Dedifferentiated amniotic fluid mesenchymal stem cell (primary cell): ENCODE data around the gene COPZ2.
"Not testable (repeated sequence)": the region's sequence is repeated elsewhere in the genome, so short reads cannot be mapped to it uniquely, and the experiment has no call there.

Experiments
- DNase-seq: peaks from one replicate; pipeline ENCODE4 v3.0.0-alpha.2; 2016; ENCODE audit errors: extremely low spot score

Gene COPZ2

DNA sequence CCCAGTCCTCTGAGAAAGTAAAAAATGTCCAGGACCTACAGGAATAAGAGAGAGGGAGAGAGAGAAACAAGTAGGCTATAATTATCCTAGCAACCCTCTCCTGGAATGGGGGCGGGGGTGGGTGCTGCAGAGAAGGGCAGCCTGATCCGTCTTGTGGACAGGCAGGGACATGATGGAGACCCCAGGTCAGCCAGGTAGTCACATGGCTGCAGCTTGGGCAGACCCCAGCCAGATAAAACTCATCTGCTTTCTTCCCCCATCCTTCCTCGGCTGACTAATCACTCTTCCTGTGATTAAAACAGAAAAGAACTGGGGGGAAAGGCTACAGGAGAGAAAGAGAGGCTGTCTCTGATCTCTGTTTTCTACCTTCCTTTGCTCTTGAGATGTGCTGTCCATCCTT, 32.6 kb downstream of the COPZ2 start:
- no peak for DNase-seq

DNA sequence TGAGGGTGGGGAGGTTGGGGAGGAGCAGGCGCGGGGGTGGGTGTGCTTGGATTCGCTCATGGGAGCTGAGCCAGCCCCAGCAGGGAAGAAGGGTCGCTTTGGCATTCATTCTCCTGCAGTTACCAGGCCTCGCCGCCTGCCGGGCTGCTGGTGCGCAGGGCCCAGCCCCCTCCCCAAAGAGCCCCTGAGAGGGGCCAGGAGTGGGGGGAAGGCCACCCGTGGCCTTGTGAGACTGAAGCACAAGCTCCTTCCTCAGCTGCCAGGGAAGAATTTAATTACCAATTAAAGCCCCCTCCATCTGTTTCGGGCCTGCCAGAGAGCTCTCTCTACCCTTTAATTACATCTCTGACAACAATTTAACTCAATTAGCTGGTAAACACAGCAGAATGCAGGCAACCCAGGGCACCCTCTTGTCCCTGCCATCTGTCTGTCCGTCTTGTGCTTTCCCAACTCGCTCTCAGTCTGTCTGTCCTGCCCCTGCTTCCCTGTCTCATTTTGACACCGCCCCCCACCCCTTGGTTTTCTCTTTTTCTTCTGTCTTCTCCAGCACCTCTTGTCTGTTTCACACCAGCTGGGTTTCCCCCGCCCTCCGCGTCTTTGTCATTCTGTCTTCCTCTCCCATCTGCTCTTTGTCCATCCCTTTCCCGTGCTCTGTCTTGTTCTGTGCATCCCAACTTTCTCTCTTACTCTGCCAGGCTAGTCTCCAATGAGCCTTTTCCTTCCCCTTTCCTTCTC, 34.0 kb downstream of the COPZ2 start:
- DNase-seq: no peak

DNA sequence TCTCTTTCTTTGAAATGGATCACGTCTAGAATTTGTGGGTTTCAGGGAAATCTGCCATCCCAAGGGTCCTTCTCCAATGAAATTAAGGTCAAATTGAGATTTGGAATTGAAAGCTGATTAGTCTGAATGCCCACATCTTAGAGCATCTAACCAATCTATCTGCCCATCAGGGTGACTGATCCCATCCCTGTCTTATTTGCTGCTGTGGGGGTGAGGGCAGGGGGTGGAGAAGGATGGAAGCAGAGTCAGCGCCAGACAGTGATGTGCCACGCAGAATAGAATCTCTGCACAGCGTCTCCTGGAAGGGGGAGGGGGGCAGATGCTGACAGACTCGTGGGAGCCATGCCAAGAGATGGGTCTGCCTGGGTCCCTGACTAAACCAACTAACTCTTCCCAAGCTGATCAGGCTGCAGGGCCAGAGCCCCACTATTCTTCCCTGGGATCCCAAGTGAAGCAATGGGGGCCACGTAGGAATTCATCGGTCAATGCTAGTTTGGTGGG, 34.6 kb downstream of the COPZ2 start:
- DNase-seq: no peak

DNA sequence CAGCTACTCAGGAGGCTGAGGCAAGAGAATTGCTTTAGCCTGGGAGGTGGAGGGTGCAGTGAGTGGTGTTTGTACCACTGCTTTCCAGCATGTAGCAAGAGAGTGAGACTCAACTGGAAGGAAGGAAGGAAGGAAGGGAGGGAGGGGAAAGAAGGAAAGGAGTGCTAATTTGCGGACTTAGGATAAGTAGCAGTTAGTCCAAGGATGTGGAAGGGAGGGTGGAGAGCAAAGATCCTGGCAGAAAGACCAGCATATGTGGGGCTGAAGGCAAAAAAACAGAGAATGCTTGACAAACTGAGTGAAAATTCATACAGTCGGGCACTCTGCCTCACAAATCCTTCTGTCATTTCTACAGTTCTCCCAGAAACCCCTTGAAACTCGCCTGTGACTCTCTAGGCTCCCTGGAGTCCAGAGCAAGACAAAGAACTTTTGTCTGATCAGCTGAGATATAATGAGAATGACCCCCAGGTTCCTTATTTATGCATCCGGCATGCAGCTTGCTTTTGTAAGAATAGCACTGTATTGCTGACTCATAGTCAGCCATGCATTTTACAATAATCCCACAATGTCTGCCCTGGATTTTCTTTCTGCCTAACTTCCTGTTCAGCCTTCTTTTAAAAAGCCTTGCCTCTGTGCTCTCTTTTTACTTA, 35.2 kb downstream of the COPZ2 start:
- peak; percentile 63 for DNase-seq

DNA sequence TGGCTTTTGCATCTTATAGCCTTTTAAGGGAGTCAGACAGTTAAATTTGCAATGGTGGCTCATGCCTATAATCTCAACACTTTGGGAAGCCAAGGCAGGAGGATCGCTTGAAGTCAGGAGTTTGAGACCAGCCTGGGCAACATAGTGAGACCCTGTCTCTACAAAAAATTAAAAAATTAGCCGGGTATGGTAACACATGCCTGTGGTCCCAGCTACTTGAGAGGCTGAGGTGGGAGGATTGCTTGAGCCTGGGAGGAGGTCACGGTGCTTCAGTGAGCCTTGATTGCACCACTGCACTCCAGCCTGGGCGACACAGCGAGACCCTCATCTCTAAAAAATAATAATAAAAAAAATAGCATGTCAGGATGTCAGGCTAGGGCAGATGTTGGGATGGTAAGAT, 35.9 kb downstream of the COPZ2 start:
- not testable (repeated sequence) for DNase-seq

DNA sequence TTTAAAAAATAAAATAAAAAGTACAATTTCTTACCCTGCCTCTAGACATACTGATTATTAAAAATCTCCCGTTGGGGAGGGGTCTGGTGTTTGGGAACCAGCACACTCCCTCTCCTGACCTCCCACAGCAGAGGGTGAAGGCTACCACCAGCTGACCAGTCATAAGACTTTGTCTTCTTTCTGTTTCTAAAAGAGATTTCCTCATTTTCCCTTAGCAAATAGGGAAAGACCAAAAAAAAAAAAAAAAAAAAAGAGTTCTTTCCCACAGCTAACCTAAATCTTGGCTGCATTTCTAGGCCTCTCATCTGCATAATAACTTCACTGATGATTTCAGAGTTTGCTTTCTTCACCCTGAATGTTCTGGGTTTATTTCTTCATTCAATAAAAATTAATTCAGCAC, 36.4 kb downstream of the COPZ2 start:
- no peak for DNase-seq

DNA sequence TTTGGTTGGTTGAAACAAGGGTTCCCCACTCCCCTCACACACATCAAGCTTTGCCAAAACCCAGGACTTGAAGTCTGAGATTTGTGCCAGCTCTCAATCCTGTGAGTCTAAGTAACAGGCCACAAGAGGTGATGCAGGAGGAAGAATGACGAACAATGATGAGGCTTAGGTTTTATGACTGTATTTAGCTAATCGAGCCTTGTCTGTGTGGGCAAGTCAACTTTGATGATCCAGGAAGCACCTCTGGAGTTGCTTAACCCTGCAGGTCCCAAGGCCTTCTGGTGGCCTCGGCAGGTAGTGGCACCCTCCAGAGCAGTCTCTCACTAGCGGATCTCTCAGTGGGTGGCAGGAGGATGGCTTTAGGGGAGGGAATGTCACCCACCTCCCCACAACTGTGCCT, 38.0 kb downstream of the COPZ2 start:
- no peak for DNase-seq

DNA sequence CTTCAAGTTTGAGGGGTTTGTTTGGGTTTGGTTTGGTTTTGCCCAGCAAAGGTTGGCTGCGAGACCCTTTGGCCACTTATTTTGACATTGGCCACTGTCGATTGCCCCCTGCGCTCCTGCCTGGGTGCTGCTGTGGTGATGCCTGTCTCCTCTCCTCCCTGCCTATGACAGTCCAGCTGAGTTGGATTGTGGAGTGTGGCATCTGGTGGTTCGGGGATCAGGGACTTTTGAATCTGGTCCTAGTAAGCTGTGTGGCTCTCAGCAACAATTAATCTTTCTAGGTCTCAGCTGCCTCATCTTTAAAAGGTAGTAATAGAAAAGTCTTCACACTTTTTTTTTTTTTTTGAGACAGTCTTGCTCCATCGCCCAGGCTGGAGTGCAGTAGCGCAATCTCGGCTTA, 39.6 kb downstream of the COPZ2 start:
- DNase-seq: no peak

DNA sequence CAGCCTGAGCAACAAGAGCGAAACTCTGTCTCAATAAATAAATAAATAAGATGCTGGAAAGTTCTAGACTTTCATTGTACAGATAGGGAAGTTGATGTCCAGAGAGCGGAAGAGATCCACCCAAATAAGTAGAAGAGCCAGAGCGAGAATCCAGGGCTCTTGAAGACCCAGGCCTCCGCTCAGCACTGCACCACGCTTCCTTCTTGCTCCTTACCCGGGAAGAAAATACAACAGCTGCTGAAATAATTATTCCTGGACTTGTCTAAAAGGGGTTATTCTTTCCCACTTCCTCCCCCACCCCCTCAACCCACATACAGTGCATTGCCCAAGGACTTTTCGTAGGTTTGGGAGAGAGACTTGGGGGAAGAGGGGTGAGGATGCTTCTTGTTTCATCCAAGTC, 40.0 kb downstream of the COPZ2 start:
- no peak for DNase-seq

DNA sequence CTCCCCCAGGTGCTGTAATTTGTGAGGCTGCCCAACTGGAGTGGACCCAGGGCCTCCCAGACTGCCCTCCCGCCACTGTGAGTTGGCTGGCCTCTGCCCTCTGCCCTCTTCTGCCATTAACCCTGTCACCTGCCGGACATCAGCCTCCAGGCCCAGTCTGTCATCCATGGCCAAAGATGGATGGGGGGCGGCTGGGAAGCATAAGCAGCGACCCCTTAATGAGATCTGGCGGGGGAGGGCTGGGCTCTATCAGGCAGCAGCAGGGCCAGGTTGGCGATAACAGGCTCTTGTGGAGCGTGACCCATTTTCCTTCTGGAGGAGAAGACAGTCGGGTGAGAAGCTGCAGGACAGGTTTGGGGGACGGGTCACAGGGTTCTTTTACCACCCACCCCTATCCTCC, 41.4 kb downstream of the COPZ2 start:
- DNase-seq: no peak

DNA sequence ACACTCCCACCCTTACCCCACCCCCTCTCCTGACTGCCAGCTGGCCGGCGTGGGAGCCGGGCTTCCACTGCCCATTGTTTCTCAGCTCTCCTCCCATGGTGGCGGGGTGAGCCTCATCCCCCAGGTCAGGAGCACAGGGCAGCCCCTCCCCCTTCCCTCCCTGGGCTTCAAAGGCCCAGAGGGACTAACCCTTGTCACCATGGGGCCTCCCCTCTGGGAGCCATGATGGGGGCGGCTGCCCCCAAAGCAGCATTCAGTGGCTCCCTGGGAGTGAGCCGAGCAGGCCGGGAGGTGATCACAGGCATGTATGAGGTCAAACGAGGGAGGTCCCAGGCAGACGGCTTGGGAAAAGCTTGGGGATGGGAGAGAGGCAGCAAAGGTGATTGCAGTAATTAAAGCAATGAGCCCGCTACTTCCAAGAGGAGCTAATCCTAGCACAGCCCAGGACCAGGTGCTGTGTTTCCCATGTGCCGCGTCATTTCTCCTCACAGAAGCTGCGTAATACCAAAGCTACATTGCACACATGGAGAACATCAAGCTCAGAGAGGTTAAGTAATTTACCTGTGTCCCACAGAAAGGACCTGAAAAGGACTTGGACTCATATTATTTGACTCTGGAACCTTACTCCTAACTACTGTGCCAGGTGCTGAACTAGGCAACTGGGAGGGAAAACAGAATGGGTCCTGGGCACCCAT, 42.2 kb downstream of the COPZ2 start:
- DNase-seq: no peak

DNA sequence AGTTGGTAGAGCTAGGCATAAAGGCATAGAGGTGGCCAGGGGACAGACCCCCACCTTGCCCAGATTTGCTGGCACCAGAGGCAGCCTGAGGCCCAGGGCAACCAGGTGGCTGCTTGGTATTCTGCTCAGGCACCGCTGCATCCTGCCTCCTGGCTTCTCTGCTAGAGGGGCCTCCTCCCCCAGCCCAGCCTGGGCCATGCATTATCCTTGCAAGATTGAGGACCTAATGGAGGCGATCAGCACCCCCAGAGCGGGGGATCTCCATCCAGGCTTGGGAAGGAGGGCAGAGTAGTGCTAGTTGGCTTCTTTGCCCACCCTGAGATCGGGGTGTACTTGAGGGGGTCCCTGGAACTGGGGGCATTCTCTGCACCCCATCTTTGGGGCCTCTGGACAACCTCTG, 42.9 kb downstream of the COPZ2 start:
- DNase-seq: no peak

DNA sequence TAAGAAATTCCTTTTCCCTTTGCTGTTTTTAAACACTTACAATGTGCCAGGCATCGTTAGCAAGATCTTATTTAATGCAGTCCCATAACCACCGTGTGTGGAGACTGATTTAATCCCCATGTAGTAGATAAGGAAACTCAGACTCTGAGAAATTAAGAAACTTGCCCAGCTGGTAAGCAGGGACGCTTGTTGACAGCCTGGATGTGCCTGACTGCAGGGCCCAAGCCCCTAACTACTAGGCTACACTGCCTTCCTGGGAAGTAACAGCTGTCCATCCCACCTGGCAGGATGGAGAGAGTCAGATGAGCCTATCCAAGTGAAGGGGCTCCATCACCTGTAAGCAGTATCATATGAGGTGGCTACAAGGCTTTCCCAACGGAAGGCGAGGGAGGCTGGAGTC, 43.6 kb downstream of the COPZ2 start:
- DNase-seq: no peak

DNA sequence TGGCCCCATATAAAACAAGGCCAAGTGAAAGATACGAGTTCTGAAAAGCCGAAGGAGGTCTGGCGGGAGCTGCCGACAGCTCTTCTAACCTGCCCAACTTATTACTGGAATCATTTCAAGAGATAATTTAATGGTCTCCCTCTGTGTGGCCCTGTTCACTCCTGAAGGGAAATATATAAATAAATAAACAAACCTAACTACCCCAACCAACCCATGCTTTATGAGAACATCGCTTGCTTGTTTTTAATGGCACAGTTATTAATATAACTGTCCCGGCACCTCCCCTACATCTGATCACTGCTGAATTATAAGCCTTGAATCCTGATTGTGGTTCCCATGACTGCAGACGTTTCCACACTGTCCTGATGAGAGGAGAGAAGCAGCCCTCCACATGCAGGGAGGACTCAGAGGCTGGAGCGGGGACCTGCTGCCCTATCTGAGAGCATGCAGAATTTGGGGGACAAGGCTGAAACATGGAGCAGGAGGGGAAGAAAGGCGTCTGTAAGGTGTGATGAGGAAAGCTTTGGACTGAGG, 44.5 kb downstream of the COPZ2 start:
- no peak for DNase-seq

DNA sequence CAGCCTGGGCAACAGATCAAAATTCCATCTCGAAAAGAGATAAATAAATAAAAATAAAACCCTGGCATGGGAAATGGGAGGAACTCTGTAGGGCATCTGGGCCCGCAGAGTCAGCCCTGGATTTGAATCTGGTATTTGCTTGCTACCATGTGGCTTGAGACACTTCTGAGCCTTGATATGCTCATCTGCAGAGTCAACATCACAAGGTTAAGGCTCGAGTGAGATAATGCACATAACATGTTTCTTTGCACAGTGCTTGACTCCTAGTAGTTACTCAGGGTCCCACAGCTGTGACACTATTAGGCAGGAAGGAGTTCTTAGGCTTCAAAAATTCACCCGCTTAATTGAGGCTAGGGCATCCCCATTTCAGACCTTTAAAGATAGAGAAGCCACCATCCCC, 45.4 kb downstream of the COPZ2 start:
- DNase-seq: no peak

DNA sequence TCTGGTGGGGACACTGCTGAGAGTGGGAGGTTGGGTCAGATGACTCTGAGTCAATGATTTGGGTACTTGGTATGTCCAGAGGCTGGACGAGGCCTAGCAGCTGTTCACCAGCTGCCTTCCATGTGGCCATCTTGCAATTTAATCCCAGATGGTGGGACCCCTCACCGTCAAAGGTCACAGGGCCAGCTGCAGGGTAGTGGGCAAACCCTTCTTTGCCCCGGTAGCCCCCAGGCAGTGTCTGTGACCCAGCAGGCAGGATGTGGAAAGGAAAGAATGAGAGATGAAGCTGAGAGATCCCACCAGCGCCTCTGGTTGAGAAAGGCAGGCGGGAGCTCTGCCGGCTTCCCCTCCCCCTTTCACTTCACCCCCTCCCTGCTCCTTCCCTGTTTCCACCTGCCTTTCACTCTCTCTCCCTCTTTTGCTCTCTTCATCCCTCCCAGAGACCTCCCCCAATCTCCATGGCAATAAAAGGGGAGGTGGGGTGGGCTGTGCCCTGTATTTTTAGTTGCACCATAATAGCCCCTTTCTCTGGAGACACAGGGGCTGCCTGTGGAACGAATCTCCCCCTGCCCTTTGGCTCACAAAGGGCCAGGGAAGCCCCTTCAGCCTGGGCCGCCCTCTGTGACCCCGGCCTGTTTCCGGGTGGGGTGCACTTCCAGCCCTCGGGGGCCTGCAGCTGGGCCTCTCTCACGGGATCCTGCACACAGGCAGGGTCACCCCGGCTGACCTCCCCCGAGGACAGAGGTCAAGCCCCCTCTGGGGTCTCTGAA, 46.5 kb downstream of the COPZ2 start:
- DNase-seq: no peak

DNA sequence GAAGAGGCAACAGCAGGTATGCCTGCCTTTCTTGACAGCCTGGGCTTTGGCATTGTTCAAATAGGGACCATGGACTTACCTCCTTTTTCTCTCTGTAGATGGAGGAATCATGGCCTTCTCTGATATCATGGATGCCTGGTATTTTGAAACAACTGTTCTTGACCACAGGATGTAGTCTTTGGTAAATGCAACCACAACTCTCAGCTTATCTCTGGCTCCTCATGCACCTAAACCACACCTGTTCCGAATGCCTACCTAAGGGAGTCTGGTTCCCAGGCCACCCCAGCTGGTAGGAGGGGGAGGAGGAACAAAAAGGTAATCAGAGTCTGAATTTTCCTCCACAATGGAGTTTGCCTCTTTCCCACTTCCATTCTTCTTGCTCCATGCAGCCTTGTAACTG, 47.9 kb downstream of the COPZ2 start:
- DNase-seq: no peak

DNA sequence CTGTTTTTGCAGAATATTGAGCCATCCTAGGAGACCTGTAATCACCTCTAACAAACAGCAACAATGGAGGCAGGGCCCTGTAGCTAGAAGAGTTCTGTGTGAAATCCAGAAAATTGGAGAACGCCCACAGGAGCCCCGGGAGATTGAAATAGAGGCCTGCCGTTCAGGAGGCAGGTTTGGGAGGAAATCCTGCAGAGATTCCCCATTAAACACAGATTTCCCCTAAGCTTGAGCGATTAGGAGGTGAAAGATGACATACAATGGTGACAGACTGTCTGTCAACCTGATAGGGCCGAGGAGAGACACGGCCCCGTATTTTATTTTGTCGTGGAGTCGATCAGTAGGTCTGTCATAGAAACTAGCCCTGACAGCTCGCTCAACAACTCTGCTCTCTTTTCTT, 48.4 kb downstream of the COPZ2 start:
- DNase-seq: no peak

DNA sequence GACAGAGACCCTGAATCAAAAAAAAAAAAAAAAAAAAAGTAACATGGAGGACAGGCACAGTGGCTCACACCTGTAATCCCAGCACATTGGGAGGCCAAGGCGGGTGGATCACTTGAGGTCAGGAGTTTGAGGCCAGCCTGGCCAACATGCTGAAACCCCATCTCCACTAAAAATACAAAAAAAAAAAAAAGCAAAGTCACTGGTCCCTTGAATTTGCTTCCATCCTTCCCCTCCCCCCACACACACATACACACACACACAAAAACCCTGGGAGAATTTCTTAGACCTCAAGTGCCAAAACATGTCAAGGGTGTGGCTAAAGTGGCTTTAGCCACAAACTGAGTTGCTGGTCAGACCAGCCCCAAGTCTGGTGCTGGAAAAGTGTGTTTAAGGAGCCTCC, 49.2 kb downstream of the COPZ2 start:
- DNase-seq: not testable (repeated sequence)

DNA sequence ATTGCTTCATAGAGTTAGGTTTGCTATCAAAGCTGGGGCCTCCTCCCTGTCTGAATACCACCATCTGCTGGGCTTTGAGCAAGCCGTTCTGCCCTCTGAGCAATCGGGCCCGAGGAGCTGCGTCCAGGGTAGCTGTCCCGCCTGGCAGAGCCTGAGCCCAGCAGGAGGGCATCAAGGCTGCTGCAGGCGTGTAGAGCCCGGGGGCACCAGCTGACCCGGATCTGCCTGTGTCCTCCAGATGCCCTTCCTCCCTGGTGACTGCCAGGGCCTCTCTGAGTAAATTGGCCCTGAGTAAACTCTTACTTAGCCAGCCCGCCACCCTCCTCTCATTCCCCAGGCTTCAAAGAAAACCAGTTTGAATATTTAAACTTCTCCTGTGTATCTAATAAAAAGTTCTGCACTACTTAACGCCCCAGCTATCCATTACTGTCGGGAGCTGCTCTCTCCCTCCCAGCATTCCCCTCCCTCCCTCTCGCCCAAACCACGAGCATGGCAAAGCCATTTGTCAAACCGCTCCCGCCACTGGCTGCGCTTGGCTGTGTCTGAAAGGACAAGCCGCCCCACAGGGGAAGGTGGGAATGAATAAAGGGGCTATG, 50.3 kb downstream of the COPZ2 start:
- DNase-seq: no peak

DNA sequence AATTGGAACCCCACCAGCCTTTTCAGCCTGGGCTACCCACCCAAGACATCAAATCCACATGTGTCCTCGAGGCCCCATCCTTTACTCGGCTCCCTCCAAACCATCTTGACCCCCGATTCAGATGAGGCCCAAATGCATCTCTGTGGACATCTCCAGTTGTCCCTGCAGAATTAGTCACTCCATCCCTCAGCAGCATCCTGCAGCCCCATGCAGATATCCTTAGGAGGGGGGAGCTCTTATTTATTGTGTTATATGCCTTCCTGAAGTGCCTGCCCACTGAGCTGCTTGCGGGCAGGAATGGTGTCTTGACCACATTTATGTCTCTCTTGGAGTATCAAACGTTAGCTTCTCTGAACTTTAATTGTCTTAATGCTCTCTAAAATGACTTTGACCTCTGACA, 51.1 kb downstream of the COPZ2 start:
- DNase-seq: no peak
